ENCODE results near the gene CIB2.

DNA sequence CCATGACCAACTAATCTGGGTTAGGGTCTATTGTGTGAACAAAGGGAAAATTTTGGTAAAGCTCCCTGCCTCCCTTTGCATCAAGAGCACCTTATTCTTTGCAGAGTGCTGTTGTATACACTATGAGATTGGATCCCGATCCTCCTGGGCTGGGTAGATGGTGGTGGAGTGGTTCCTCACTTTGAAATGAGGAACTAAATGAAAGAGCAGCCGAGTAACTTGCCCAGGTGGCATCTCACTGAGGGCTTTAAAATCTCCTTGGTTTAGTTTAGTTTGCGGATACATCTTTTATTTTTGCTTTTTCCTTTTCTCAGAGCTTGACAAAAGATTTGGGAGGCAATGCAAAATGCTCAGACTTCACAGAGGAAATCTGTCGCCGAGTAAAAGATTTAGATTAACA lies 37.4 kb upstream of the CIB2 start:
- TF ChIP-seq, protein P1, sequence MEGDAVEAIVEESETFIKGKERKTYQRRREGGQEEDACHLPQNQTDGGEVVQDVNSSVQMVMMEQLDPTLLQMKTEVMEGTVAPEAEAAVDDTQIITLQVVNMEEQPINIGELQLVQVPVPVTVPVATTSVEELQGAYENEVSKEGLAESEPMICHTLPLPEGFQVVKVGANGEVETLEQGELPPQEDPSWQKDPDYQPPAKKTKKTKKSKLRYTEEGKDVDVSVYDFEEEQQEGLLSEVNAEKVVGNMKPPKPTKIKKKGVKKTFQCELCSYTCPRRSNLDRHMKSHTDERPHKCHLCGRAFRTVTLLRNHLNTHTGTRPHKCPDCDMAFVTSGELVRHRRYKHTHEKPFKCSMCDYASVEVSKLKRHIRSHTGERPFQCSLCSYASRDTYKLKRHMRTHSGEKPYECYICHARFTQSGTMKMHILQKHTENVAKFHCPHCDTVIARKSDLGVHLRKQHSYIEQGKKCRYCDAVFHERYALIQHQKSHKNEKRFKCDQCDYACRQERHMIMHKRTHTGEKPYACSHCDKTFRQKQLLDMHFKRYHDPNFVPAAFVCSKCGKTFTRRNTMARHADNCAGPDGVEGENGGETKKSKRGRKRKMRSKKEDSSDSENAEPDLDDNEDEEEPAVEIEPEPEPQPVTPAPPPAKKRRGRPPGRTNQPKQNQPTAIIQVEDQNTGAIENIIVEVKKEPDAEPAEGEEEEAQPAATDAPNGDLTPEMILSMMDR (IDR thresholded peaks at IDR 0.05 in 8 of 11, conservative IDR thresholded peaks at IDR 0.05 in 3 of 11) = no peak
- no peak for TF ChIP-seq POLR2A (IDR thresholded peaks at IDR 0.05)
- TF ChIP-seq POLR2AphosphoS5 (IDR thresholded peaks at IDR 0.05) = no peak
